HCT116 (cell line): ENCODE data around the gene BICD1. TPM values are rescaled to one million over a fixed set of nuclear protein-coding genes. Genes with fewer than 3 reads are reported as not detected.

Experiments used
- ATAC-seq: fragments of 200-7000 bp; cut with Tn5 transposase; 2 replicates; pipeline ENCODE4 v1.9.1; 2020; ENCODE audit warnings: mild to moderate bottlenecking, moderate library complexity
- BruUV-seq: library from RNA; stranded (reverse); fragments of 400-500 nt; replicated peaks from 2 replicates; lab custom pipeline; 2021; lab: Mats Ljungman, UMichigan
- CTCF ChIA-PET: fragments of 300-600 bp; sonication (Branson Sonifier 250); formaldehyde crosslinking; loops from one replicate; lab custom pipeline; 2021; ENCODE audit warnings: antibody characterized with exemption; lab: Charles Lee
- POLR2A ChIA-PET: fragments of 300-600, 350-600 bp; sonication (Branson Sonifier 250); formaldehyde crosslinking; loops from one replicate; lab custom pipeline; 2021; ENCODE audit warnings: antibody characterized with exemption; lab: Charles Lee
- RAD21 ChIA-PET, 2 experiments: fragments of 300-600 bp; sonication (Branson Sonifier 250); formaldehyde crosslinking; loops; one replicate each; lab custom pipeline; 2023; ENCODE audit warnings: low total read pairs in 2 of 2; ENCODE audit not compliant: uncharacterized antibody in 2 of 2, unreplicated experiment in 2 of 2, low non-redundant PET in 1 of 2; lab: Charles Lee
- DNase-seq: peaks from one replicate; pipeline ENCODE4 v3.0.0-alpha.2; 2010; ENCODE audit warnings: low read depth, low spot score
- H2AFZ ChIP-seq: fragments of 200-600 bp; shearing (Covaris generic), sonication (generic); 2 replicates; pipeline ENCODE4 v1.6.1; 2017; ENCODE audit warnings: low read depth, mixed run types, mixed read lengths, antibody characterized with exemption, low read length; ENCODE audit not compliant: poor library complexity, severe bottlenecking
- H3K27ac ChIP-seq: 2 replicates; pipeline ENCODE4 v1.5.1; 2012; ENCODE audit warnings: low read depth, low read length
- H3K27me3 ChIP-seq: fragments of 200-600 bp; sonication (generic); 2 replicates; pipeline ENCODE4 v1.6.1; 2016; ENCODE audit warnings: mixed run types, low read length, mixed read lengths; ENCODE audit not compliant: insufficient read depth
- H3K36me3 ChIP-seq, 2 experiments: fragments of 200-500 bp in 1 of 2; fragments of 200-600 bp in 1 of 2; sonication (Bioruptor generic) in 1 of 2; sonication (generic) in 1 of 2; 2 replicates each; pipeline versions ENCODE4 v1.5.1 to v1.6.1; 2014 to 2016; ENCODE audit warnings: low read length in 2 of 2, inconsistent platforms in 1 of 2, mixed read lengths in 1 of 2, mixed run types in 1 of 2; ENCODE audit not compliant: insufficient read depth in 2 of 2, control insufficient read depth in 1 of 2
- H3K4me1 ChIP-seq, 2 experiments: fragments of 200-600 bp in 1 of 2; sonication (generic) in 1 of 2; 2 replicates each; pipeline versions ENCODE4 v1.5.1 to v1.6.1; 2012 to 2017; ENCODE audit warnings: low read length in 2 of 2, inconsistent platforms in 1 of 2, mild to moderate bottlenecking in 1 of 2, mixed read lengths in 1 of 2, mixed run types in 1 of 2, moderate library complexity in 1 of 2; ENCODE audit not compliant: insufficient read depth in 2 of 2, control insufficient read depth in 1 of 2
- H3K4me2 ChIP-seq: fragments of 200-600 bp; sonication (generic); 2 replicates; pipeline ENCODE4 v1.6.1; 2017; ENCODE audit warnings: mixed run types, low read length, mixed read lengths
- H3K4me3 ChIP-seq, 2 experiments: fragments of 200-600 bp in 1 of 2; sonication (generic) in 1 of 2; replicated peaks in 1 of 2; 2 replicates each; pipeline ENCODE4 v1.5.1; 2011 to 2016; ENCODE audit warnings: low read length in 2 of 2, control low read depth in 1 of 2, low read depth in 1 of 2, mild to moderate bottlenecking in 1 of 2, mixed read lengths in 1 of 2, mixed run types in 1 of 2
- H3K79me2 ChIP-seq: fragments of 200-600 bp; sonication (generic); 2 replicates; pipeline ENCODE4 v1.6.1; 2017; ENCODE audit warnings: mild to moderate bottlenecking, mixed run types, low read length, moderate library complexity, mixed read lengths; ENCODE audit not compliant: insufficient read depth
- H3K9ac ChIP-seq: fragments of 200-600 bp; sonication (generic); 2 replicates; pipeline ENCODE4 v1.6.1; 2016; ENCODE audit warnings: low read length, mixed read lengths
- H3K9me2 ChIP-seq: fragments of 200-600 bp; sonication (generic), shearing (Covaris generic); 2 replicates; pipeline ENCODE4 v1.6.1; 2017; ENCODE audit warnings: mixed run types, mild to moderate bottlenecking, moderate library complexity; ENCODE audit not compliant: insufficient read depth
- H3K9me3 ChIP-seq, 2 experiments: fragments of 200-500 bp in 1 of 2; fragments of 200-600 bp in 1 of 2; sonication (Bioruptor generic) in 1 of 2; sonication (generic) in 1 of 2; 2 replicates each; pipeline ENCODE4 v1.6.1; 2014 to 2017; ENCODE audit warnings: low read length in 2 of 2, mixed read lengths in 2 of 2, inconsistent platforms in 1 of 2, low read depth in 1 of 2, mild to moderate bottlenecking in 1 of 2, mixed run types in 1 of 2, moderate library complexity in 1 of 2; ENCODE audit not compliant: control insufficient read depth in 1 of 2, insufficient read depth in 1 of 2
- H4K20me1 ChIP-seq: fragments of 200-600 bp; sonication (generic), shearing (Covaris generic); 2 replicates; pipeline ENCODE4 v1.6.1; 2017; ENCODE audit warnings: mixed run types, mild to moderate bottlenecking, moderate library complexity; ENCODE audit not compliant: insufficient read depth
- CEBPB ChIP-seq: IDR thresholded peaks from 2 replicates; pipeline ENCODE4 v1.6.1; 2012; ENCODE audit warnings: low read depth
- CTCF ChIP-seq, 3 experiments: fragments of 200-600 bp in 1 of 3; sonication (generic) in 1 of 3; IDR thresholded peaks in 2 of 3; conservative IDR thresholded peaks in 1 of 3; 2 replicates each; pipeline ENCODE4 v1.5.1; 2012 to 2017; ENCODE audit warnings: low read depth in 2 of 3, low read length in 2 of 3, antibody characterized with exemption in 1 of 3, borderline replicate concordance in 1 of 3, control low read depth in 1 of 3, mild to moderate bottlenecking in 1 of 3, mixed read lengths in 1 of 3, mixed run types in 1 of 3, moderate library complexity in 1 of 3; ENCODE audit not compliant: insufficient read depth in 1 of 3
- ELF1 ChIP-seq: IDR thresholded peaks from 2 replicates; pipeline ENCODE4 v1.6.1; 2012; ENCODE audit warnings: low read depth, borderline replicate concordance
- EZH2 ChIP-seq: fragments of 200-600 bp; sonication (generic); IDR thresholded peaks from 2 replicates; pipeline ENCODE4 v1.6.1; 2017; ENCODE audit warnings: antibody characterized with exemption, mixed run types
- JUND ChIP-seq: IDR thresholded peaks from 2 replicates; pipeline ENCODE4 v1.6.1; 2012
- POLR2A ChIP-seq: IDR thresholded peaks from 2 replicates; pipeline ENCODE4 v1.7.0; 2011; ENCODE audit warnings: borderline replicate concordance; ENCODE audit not compliant: insufficient read depth, insufficient read length; ENCODE audit errors: extremely low read depth
- RAD21 ChIP-seq: IDR thresholded peaks from 2 replicates; pipeline ENCODE4 v1.6.1; 2012; ENCODE audit warnings: low read depth, mild to moderate bottlenecking
- SIN3A ChIP-seq: IDR thresholded peaks from 2 replicates; pipeline ENCODE4 v1.6.1; 2012; ENCODE audit warnings: low read depth
- SRF ChIP-seq: IDR thresholded peaks from 2 replicates; pipeline ENCODE4 v1.6.1; 2012; ENCODE audit warnings: low read depth
- YY1 ChIP-seq: IDR thresholded peaks from 2 replicates; pipeline ENCODE4 v1.6.1; 2011; ENCODE audit warnings: low read length, low read depth, moderate library complexity, mild to moderate bottlenecking; ENCODE audit not compliant: insufficient replicate concordance; ENCODE audit errors: extremely low read depth
- ZBTB33 ChIP-seq: IDR thresholded peaks from 2 replicates; pipeline ENCODE4 v1.6.1; 2011; ENCODE audit warnings: mild to moderate bottlenecking, low read length, moderate library complexity; ENCODE audit not compliant: insufficient replicate concordance; ENCODE audit errors: extremely low read depth
- ZNF274 ChIP-seq: fragments of 200-500 bp; sonication (Bioruptor generic); IDR thresholded peaks from 2 replicates; pipeline ENCODE4 v1.6.1; 2014; ENCODE audit warnings: mild to moderate bottlenecking, low read depth, low read length, inconsistent platforms
- intact Hi-C: fragments of 100-400 bp; cut with micrococcal nuclease; formaldehyde crosslinking; loops from 2 replicates; pipeline ENCODE4 v1.10.0; 2022
- total RNA-seq: library from RNA; stranded (reverse); gene quantifications from one replicate; pipeline ENCODE4 v1.2.1, GENCODE V29; 2021; ENCODE audit not compliant: unreplicated experiment

BICD1 gene
- total RNA-seq, 1 experiment from 2014 or later: 32.5 TPM

GRCh38 chr12:32149489-32149888 is 42.8 kb downstream of the BICD1 start (continued):
- no peak for TF ChIP-seq CTCF (IDR thresholded peaks at IDR 0.05 in 2 of 3, conservative IDR thresholded peaks at IDR 0.05 in 1 of 3; ENCODE audit: borderline replicate concordance in 1 of 3, insufficient read depth in 1 of 3, low read depth in 2 of 3, low read length in 2 of 3)
- TF ChIP-seq SIN3A: no peak
- TF ChIP-seq JUND: no peak
- no peak for TF ChIP-seq EZH2
- TF ChIP-seq POLR2A: no peak

GRCh38 chr12:32151086-32151485 is 44.4 kb downstream of the BICD1 start:
- TF ChIP-seq EZH2 (no peak), CEBPB (no peak), JUND (no peak), ELF1 (no peak), YY1 (no peak), ZNF274 (no peak), RAD21 (no peak), POLR2A (no peak), SRF (no peak), ZBTB33 (no peak)
- Histone ChIP-seq H3K36me3 (no peaks in the 10 kb centered on the region), H3K9me3 (no peaks in the 10 kb centered on the region), H3K79me2 (peaks cover 7% of the 10 kb centered on the region; the same call in 1 of the 2 replicates), H3K9me2 (no peaks in the 10 kb centered on the region), H3K9ac (no peak overlapping the region), H3K27me3 (no peaks in the 10 kb centered on the region), H4K20me1 (no peaks in the 10 kb centered on the region; the same call in 1 of the 2 replicates), H3K27ac (no peak overlapping the region), H3K4me1 (no peaks in the 10 kb centered on the region), H2AFZ (no peak overlapping the region), H3K4me3 (no peak overlapping the region), H3K4me2 (no peak overlapping the region)
- ChIA-PET POLR2A (no interaction called here), RAD21 (no interaction called here), CTCF (no interaction called here)
- intact Hi-C loops: no loop called here
- DNase-seq (no peak), ATAC-seq (no peak)
- BruUV-seq: no TSS peak
